Neural progenitor cell (in vitro differentiated cells): Measurements from ENCODE around the gene GADD45B. TPM values are rescaled to one million over a fixed set of nuclear protein-coding genes. Genes with fewer than 3 reads are reported as not detected.

Source experiments
- DNase-seq: peaks from one replicate; pipeline ENCODE4 v3.0.0-alpha.2; 2016; ENCODE audit warnings: low spot score
- H2AFZ ChIP-seq: fragments of 200-600 bp; sonication (generic); replicated peaks from 2 replicates; pipeline ENCODE4 v1.6.1; 2016; ENCODE audit warnings: antibody characterized with exemption
- H3F3A ChIP-seq: fragments of 200-600 bp; sonication (generic); 2 replicates; pipeline ENCODE4 v1.6.1; 2016; ENCODE audit warnings: antibody characterized with exemption, low read depth
- H3K27ac ChIP-seq: fragments of 200-600 bp; sonication (generic); 2 replicates; pipeline ENCODE4 v1.5.1; 2016; ENCODE audit warnings: mild to moderate bottlenecking
- H3K27me3 ChIP-seq: fragments of 200-600 bp; sonication (generic); 2 replicates; pipeline ENCODE4 v1.6.1; 2016; ENCODE audit warnings: mild to moderate bottlenecking, moderate library complexity
- H3K36me3 ChIP-seq: fragments of 200-600 bp; sonication (generic); 2 replicates; pipeline ENCODE4 v1.5.1; 2016
- H3K4me1 ChIP-seq: fragments of 200-600 bp; sonication (generic); 2 replicates; pipeline ENCODE4 v1.6.1; 2016; ENCODE audit warnings: mixed run types
- H3K4me2 ChIP-seq: fragments of 200-600 bp; sonication (generic); 2 replicates; pipeline ENCODE4 v1.6.1; 2016
- H3K4me3 ChIP-seq: fragments of 200-600 bp; sonication (generic); 2 replicates; pipeline ENCODE4 v1.5.1; 2016
- H3K79me2 ChIP-seq: fragments of 200-600 bp; sonication (generic); 2 replicates; pipeline ENCODE4 v1.6.1; 2016; ENCODE audit warnings: low read depth
- H3K9ac ChIP-seq: fragments of 200-600 bp; sonication (generic); 2 replicates; pipeline ENCODE4 v1.6.1; 2016
- H3K9me3 ChIP-seq: fragments of 200-600 bp; sonication (generic); 2 replicates; pipeline ENCODE4 v1.5.1; 2016; ENCODE audit warnings: low read depth
- H4K20me1 ChIP-seq: fragments of 200-600 bp; sonication (generic); 2 replicates; pipeline ENCODE4 v1.6.1; 2016; ENCODE audit warnings: low read depth
- H3K27ac Mint-ChIP-seq: 3 replicates; pipeline ENCODE4 v1.8.0; 2021; ENCODE audit warnings: mixed read lengths
- H3K27me3 Mint-ChIP-seq: 2 replicates; pipeline ENCODE4 v1.8.0; 2022; ENCODE audit warnings: low read depth, mild to moderate bottlenecking, inconsistent platforms, moderate library complexity, mixed read lengths; ENCODE audit not compliant: insufficient read depth
- H3K36me3 Mint-ChIP-seq: 3 replicates; pipeline ENCODE4 v1.8.0; 2021; ENCODE audit warnings: mixed read lengths
- H3K4me1 Mint-ChIP-seq: 3 replicates; pipeline ENCODE4 v1.8.0; 2021; ENCODE audit warnings: mixed read lengths
- H3K4me3 Mint-ChIP-seq: 3 replicates; pipeline ENCODE4 v1.8.0; 2021; ENCODE audit warnings: mild to moderate bottlenecking, moderate library complexity, mixed read lengths
- H3K9me3 Mint-ChIP-seq: 3 replicates; pipeline ENCODE4 v1.8.0; 2020; ENCODE audit warnings: mixed read lengths
- CTCF ChIP-seq: fragments of 200-600 bp; sonication (generic); IDR thresholded peaks from 2 replicates; pipeline ENCODE4 v1.5.1; 2017; ENCODE audit warnings: antibody characterized with exemption, mild to moderate bottlenecking
- EZH2 ChIP-seq: fragments of 200-600 bp; sonication (generic); IDR thresholded peaks from 2 replicates; pipeline ENCODE4 v1.6.1; 2017; ENCODE audit warnings: antibody characterized with exemption, mild to moderate bottlenecking, moderate library complexity
- EZH2phosphoT487 ChIP-seq: fragments of 200-600 bp; sonication (generic); IDR thresholded peaks from 2 replicates; pipeline ENCODE4 v1.6.1; 2017; ENCODE audit warnings: antibody characterized with exemption
- total RNA-seq: library from RNA; depleted of rRNA; stranded (reverse); fragments of >200 nt; gene quantifications from 2 replicates; pipeline ENCODE4 v1.2.3, GENCODE V29; 2015; ENCODE audit warnings: low replicate concordance

GADD45B gene
- total RNA-seq, 1 donor from 2014 or later: 6.2 TPM

- H3K27ac ChIP-seq: no peak overlapping the region
- no peaks in the 10 kb centered on the region for H3K4me1 ChIP-seq
- no peaks in the 10 kb centered on the region for H3K9me3 ChIP-seq
- H3K79me2 ChIP-seq: no peaks in the 10 kb centered on the region
- TF ChIP-seq CTCF (no peak), EZH2 (no peak), EZH2phosphoT487 (no peak)
- Mint-ChIP-seq H3K9me3 (no peaks in the 10 kb centered on the region), H3K36me3 (peaks cover 12% of the 10 kb centered on the region), H3K4me3 (no peak overlapping the region), H3K27ac (no peak overlapping the region), H3K27me3 (peaks cover 14% of the 10 kb centered on the region), H3K4me1 (peaks cover 2% of the 10 kb centered on the region)
- no peak overlapping the region for H3K4me2 ChIP-seq
- H2AFZ ChIP-seq: no peak overlapping the region
- H3F3A ChIP-seq: peaks cover 17% of the 10 kb centered on the region
- no peak overlapping the region for H3K4me3 ChIP-seq
- DNase-seq: no peak
- no peaks in the 10 kb centered on the region for H3K27me3 ChIP-seq
- H4K20me1 ChIP-seq: peaks cover 13% of the 10 kb centered on the region
- no peak overlapping the region for H3K9ac ChIP-seq
- H3K36me3 ChIP-seq: no peaks in the 10 kb centered on the region
Observed at GRCh38 chr19:2434267-2434666, 41.7 kb upstream of the GADD45B start.

GRCh38 chr19:2434721-2435265 lies 41.1 kb upstream of the GADD45B start:
- TF ChIP-seq EZH2phosphoT487 (no peak), CTCF (no peak), EZH2 (no peak)
- Histone ChIP-seq H3K27ac (no peak overlapping the region), H2AFZ (no peak overlapping the region), H3K79me2 (no peaks in the 10 kb centered on the region), H3F3A (peaks cover 11% of the 10 kb centered on the region), H4K20me1 (peaks cover 16% of the 10 kb centered on the region), H3K4me3 (no peak overlapping the region), H3K36me3 (no peaks in the 10 kb centered on the region), H3K4me1 (no peaks in the 10 kb centered on the region), H3K4me2 (no peak overlapping the region), H3K9me3 (no peaks in the 10 kb centered on the region), H3K27me3 (no peaks in the 10 kb centered on the region), H3K9ac (no peak overlapping the region)
- Mint-ChIP-seq H3K4me1 (no peaks in the 10 kb centered on the region), H3K36me3 (peaks cover 10% of the 10 kb centered on the region), H3K9me3 (no peaks in the 10 kb centered on the region), H3K27me3 (peaks cover 14% of the 10 kb centered on the region), H3K27ac (no peak overlapping the region), H3K4me3 (no peak overlapping the region)
- no peak for DNase-seq

- Mint-ChIP-seq H3K27me3 (peaks cover 10% of the 10 kb centered on the region), H3K9me3 (no peaks in the 10 kb centered on the region), H3K27ac (no peak overlapping the region), H3K4me1 (no peaks in the 10 kb centered on the region), H3K4me3 (no peak overlapping the region), H3K36me3 (peaks cover 13% of the 10 kb centered on the region)
- Histone ChIP-seq H3K4me3 (no peak overlapping the region), H2AFZ (no peak overlapping the region), H3K27ac (no peak overlapping the region), H3K4me1 (no peaks in the 10 kb centered on the region), H3F3A (peaks cover under 1% of the 10 kb centered on the region), H3K36me3 (no peaks in the 10 kb centered on the region), H3K4me2 (no peak overlapping the region), H3K9ac (no peak overlapping the region), H3K79me2 (peaks cover 14% of the 10 kb centered on the region), H3K27me3 (no peaks in the 10 kb centered on the region), H4K20me1 (peaks cover 27% of the 10 kb centered on the region), H3K9me3 (no peaks in the 10 kb centered on the region)
- no peak for TF ChIP-seq EZH2phosphoT487
- TF ChIP-seq EZH2: no peak
- TF ChIP-seq CTCF: no peak
- no peak for DNase-seq
Observed at GRCh38 chr19:2436384-2436783, 39.5 kb upstream of the GADD45B start.
